ENCODE data around the gene GNAS-AS1.
"Not testable (repeated sequence)": the region's sequence is repeated elsewhere in the genome, so short reads cannot be mapped to it uniquely, and the experiment has no call there.

GNAS-AS1 gene

DNA sequence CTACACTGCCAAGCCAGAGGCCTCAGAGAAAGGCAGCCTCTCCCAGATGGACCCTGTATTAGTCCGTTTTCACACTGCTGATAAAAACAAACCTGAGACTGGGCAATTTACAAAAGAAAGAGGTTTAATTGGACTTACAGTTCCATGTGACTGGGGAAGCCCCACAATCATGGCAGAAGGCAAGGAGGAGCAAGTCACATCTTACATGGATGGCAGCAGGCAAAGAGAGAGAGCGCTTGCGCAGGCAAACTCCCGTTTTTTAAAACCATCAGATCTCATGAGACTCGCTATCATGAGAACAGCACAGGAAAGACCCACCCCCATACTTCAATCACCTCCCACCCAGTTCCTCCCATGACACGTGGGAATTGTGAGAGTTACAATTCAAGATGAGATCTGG lies 30.2 kb downstream of the GNAS-AS1 start:
- not testable (repeated sequence) for H3K27ac Mint-ChIP-seq, H3K4me3 Mint-ChIP-seq
- peaks cover 21% of the 10 kb centered on the region for H3K36me3 Mint-ChIP-seq (ENCODE audit: low read depth)
- peaks cover 22% of the 10 kb centered on the region for H3K27me3 Mint-ChIP-seq
- H3K9me3 Mint-ChIP-seq = peaks cover 12% of the 10 kb centered on the region
- H3K4me1 Mint-ChIP-seq (ENCODE audit: low read depth) = peaks cover 15% of the 10 kb centered on the region

GRCh38 chr20:58819921-58820320 lies 30.8 kb downstream of the GNAS-AS1 start:
- peaks cover 21% of the 10 kb centered on the region for H3K36me3 Mint-ChIP-seq (ENCODE audit: low read depth)
- H3K27ac Mint-ChIP-seq = no peak overlapping the region
- peaks cover 15% of the 10 kb centered on the region for H3K4me1 Mint-ChIP-seq (ENCODE audit: low read depth)
- peaks cover 28% of the 10 kb centered on the region for H3K27me3 Mint-ChIP-seq
- H3K9me3 Mint-ChIP-seq = peaks cover 12% of the 10 kb centered on the region
- H3K4me3 Mint-ChIP-seq = no peak overlapping the region

GRCh38 chr20:58818586-58819285 lies 32.0 kb downstream of the GNAS-AS1 start:
- H3K27me3 Mint-ChIP-seq = peaks cover 38% of the 10 kb centered on the region
- peaks cover 12% of the 10 kb centered on the region for H3K9me3 Mint-ChIP-seq
- peak overlapping the region; percentile 21 for H3K27ac Mint-ChIP-seq
- peaks cover 21% of the 10 kb centered on the region for H3K36me3 Mint-ChIP-seq (ENCODE audit: low read depth)
- peaks cover 15% of the 10 kb centered on the region for H3K4me1 Mint-ChIP-seq (ENCODE audit: low read depth)
- H3K4me3 Mint-ChIP-seq = no peak overlapping the region

DNA sequence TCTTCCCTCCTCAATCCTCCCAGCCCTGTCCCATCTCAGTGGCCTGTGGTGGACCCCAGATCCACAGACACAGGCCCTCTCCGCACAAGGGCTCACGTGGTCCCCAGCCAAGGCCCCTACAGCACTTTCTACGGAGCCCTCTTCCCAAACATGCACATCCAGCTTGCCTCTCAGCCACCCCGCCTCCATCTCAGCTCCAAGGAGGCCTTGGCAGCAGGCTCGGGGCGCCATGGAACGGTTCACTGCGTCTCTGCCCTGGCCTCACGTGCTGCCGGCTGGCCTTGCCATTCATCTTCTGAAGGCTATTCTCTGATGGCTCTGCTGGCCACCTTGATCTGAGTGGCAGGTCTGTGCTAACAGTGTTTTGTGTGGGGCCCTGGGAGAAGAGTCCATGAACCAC lies 33.0 kb downstream of the GNAS-AS1 start:
- Mint-ChIP-seq H3K36me3 (ENCODE audit: low read depth) (peaks cover 21% of the 10 kb centered on the region), H3K27me3 (peaks cover 48% of the 10 kb centered on the region), H3K9me3 (peaks cover 12% of the 10 kb centered on the region), H3K4me1 (ENCODE audit: low read depth) (peaks cover 15% of the 10 kb centered on the region), H3K4me3 (no peak overlapping the region), H3K27ac (no peak overlapping the region)

DNA sequence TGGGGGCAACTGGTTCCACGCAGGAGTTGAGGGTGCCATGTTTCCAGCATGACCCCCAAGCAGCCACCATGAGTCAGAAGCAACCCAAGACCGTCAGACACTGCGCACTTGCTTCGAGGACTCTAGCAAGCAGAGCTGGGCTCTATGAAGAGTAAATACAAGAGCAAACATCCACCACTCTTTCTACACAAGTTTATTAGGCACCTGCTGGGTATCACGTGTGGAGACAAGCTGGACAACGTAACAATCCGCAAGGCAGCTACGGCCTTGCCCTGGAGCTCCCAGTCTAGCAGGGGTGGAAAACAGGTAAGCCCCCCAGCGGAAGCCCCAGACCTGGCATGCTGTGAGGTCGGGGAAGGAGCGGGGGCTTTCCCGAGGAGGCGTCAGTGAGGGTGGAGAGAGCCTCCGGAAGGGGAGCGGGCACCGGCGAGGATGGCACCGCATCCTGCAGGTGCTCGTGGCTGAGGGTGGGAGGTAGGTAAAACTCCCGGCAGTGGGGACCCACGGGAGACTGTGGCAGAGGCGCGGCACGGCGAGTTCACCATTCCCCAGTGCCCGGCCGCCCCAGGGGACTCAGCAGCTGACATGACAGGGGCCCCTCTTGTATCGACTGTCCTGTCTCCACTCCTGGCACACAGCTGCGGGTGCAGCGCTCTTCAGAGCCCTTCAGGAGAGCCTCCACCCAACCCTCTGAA lies 33.6 kb downstream of the GNAS-AS1 start:
- Mint-ChIP-seq H3K9me3 (peaks cover 12% of the 10 kb centered on the region), H3K4me1 (ENCODE audit: low read depth) (peaks cover 15% of the 10 kb centered on the region), H3K36me3 (ENCODE audit: low read depth) (peaks cover 21% of the 10 kb centered on the region), H3K27ac (no peak overlapping the region), H3K4me3 (no peak overlapping the region), H3K27me3 (peaks cover 53% of the 10 kb centered on the region)

DNA sequence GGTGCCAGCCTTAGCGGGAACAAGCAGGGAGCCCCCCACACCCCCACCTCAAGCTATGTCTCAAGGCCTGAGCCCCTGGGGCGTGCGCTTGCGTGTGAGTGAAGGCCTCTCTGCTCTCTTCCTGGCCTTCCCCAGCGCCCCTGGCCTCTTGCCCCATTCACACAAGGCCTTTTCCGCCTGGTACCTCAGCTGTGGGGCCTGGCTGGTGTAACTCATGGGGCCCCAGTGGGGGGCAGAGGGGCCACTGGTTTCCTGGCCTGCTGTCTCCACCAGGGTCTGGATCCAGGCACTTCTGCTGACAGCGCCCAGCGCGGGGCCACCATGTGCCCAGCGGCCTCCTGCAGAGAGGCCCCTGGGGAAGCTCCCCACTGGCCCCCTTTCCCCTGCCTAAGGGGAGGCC lies 34.7 kb downstream of the GNAS-AS1 start:
- no peak overlapping the region for H3K4me3 Mint-ChIP-seq
- peaks cover 16% of the 10 kb centered on the region for H3K36me3 Mint-ChIP-seq (ENCODE audit: low read depth)
- H3K9me3 Mint-ChIP-seq = peaks cover 8% of the 10 kb centered on the region
- H3K4me1 Mint-ChIP-seq (ENCODE audit: low read depth) = peaks cover 23% of the 10 kb centered on the region
- no peak overlapping the region for H3K27ac Mint-ChIP-seq
- peaks cover 59% of the 10 kb centered on the region for H3K27me3 Mint-ChIP-seq

- Mint-ChIP-seq H3K4me1 (ENCODE audit: low read depth) (peaks cover 29% of the 10 kb centered on the region), H3K4me3 (no peak overlapping the region), H3K9me3 (peaks cover 2% of the 10 kb centered on the region), H3K27me3 (peaks cover 54% of the 10 kb centered on the region), H3K36me3 (ENCODE audit: low read depth) (peaks cover 10% of the 10 kb centered on the region), H3K27ac (no peak overlapping the region)
Observed at GRCh38 chr20:58815448-58815847, 35.3 kb downstream of the GNAS-AS1 start.

DNA sequence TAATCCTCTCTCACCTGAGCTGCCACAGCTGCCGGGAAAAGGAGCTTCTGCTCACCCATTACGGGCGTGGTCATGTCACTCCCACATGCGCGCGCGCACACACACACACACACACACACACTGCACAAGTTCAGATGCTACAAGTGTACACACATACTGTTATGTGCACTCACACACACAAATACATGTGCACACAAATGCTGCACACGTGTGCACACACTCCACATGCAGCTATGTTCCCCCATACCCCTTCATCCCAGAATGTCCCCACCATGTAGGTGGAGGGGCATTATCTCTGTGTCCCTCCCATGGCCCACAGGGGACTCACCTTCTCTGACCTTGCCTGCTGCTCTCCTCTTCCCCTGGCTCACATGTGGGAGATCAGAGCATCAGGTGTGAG lies 37.3 kb downstream of the GNAS-AS1 start:
- Mint-ChIP-seq H3K27ac (no peak overlapping the region), H3K4me1 (ENCODE audit: low read depth) (peaks cover 30% of the 10 kb centered on the region)

GRCh38 chr20:58811334-58811733 lies 39.4 kb downstream of the GNAS-AS1 start:
- Mint-ChIP-seq H3K36me3 (ENCODE audit: low read depth) (no peaks in the 10 kb centered on the region), H3K27me3 (peaks cover 72% of the 10 kb centered on the region), H3K4me1 (ENCODE audit: low read depth) (peaks cover 27% of the 10 kb centered on the region), H3K27ac (no peak overlapping the region), H3K4me3 (no peak overlapping the region), H3K9me3 (no peaks in the 10 kb centered on the region)

More for the DNA sequence above, 37.3 kb downstream of the GNAS-AS1 start:
- H3K9me3 Mint-ChIP-seq = no peaks in the 10 kb centered on the region
- no peak overlapping the region for H3K4me3 Mint-ChIP-seq
- H3K27me3 Mint-ChIP-seq = peaks cover 67% of the 10 kb centered on the region
- no peaks in the 10 kb centered on the region for H3K36me3 Mint-ChIP-seq (ENCODE audit: low read depth)

DNA sequence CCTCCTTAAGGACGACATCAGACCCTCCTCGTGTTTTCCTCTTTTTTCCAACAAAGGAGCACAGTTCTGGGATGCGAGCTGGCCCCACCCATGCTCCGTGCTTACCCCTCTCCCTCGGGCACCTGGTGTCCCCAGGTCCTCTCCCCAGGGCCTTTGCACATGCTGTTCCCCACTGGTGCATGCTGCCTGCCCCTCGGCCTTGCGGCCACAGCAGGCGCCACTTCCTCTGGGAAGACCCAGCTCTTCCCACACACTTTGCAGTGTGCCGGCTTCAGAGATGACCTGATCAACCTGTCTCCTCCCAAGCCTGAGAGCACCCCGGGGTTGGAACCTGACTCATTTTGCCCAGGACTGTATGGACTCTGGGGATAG lies 39.8 kb downstream of the GNAS-AS1 start:
- no peaks in the 10 kb centered on the region for H3K9me3 Mint-ChIP-seq
- H3K27ac Mint-ChIP-seq = no peak overlapping the region
- H3K4me3 Mint-ChIP-seq = no peak overlapping the region
- H3K27me3 Mint-ChIP-seq = peaks cover 75% of the 10 kb centered on the region
- H3K4me1 Mint-ChIP-seq (ENCODE audit: low read depth) = peaks cover 27% of the 10 kb centered on the region
- no peaks in the 10 kb centered on the region for H3K36me3 Mint-ChIP-seq (ENCODE audit: low read depth)

GRCh38 chr20:58810116-58810878 lies 40.4 kb downstream of the GNAS-AS1 start:
- Mint-ChIP-seq H3K9me3 (no peaks in the 10 kb centered on the region), H3K36me3 (ENCODE audit: low read depth) (no peaks in the 10 kb centered on the region), H3K4me1 (ENCODE audit: low read depth) (peaks cover 27% of the 10 kb centered on the region), H3K27me3 (peaks cover 75% of the 10 kb centered on the region), H3K27ac (peak overlapping the region; percentile 74), H3K4me3 (no peak overlapping the region)

DNA sequence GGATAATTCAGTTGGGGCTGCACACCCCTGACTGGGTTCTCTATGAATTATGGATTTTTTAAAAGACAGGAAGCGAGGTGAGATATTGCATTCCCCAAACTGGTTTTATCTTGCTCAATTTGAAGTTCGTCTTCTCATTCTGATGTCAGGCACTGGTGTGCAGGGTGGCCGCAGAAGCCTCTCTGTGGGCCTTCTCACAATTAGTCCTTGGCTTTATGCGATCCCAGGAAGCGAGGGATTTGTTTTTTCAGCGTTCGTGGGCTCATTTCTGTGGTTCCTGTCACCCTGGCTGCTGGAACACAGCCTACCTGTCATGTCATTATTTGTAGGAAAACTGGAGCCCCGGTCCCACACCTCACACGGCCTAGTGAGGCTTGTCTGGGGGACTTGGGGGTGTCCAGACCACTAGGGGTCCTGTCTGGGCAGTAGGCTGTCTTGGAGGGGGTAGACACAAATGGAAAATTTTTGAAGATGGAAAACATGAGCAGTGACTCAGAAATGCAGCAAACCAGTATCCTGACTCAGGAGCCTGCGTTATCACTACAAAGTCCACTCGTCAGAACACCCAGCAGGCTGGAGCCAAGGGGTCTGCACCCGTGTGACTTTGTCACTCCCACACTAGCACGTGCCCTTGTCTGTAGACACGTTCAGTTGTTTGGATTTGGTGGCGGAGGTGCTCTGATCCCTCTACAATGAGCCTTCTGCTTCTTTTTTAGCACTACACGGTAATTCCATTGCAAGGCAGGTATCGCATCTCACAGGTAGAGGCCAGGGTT lies 42.2 kb downstream of the GNAS-AS1 start:
- H3K27me3 Mint-ChIP-seq = peaks cover 71% of the 10 kb centered on the region
- no peak overlapping the region for H3K4me3 Mint-ChIP-seq
- H3K4me1 Mint-ChIP-seq (ENCODE audit: low read depth) = peaks cover 27% of the 10 kb centered on the region
- H3K9me3 Mint-ChIP-seq = no peaks in the 10 kb centered on the region
- no peak overlapping the region for H3K27ac Mint-ChIP-seq
- no peaks in the 10 kb centered on the region for H3K36me3 Mint-ChIP-seq (ENCODE audit: low read depth)

DNA sequence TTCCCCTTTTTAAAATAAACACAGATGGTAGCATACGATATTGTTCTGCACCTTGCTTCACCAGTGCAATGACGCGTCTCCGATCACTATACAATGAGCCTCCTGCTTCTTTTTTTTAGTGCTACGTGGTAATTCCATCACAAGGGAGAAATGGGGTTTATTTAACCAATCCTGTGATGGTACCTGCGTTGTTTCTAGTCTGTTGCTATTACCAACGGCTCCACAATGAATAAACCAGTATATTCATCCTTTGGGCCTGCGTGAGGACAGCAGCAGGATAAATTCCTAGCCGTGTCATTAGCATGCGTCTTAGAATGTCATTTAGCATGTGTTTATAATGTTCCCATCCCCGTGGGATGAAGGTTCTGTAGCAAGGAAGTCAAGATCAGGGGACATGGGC lies 42.9 kb downstream of the GNAS-AS1 start:
- H3K27ac Mint-ChIP-seq = no peak overlapping the region
- no peaks in the 10 kb centered on the region for H3K36me3 Mint-ChIP-seq (ENCODE audit: low read depth)
- H3K9me3 Mint-ChIP-seq = no peaks in the 10 kb centered on the region
- H3K4me3 Mint-ChIP-seq = no peak overlapping the region
- H3K27me3 Mint-ChIP-seq = peaks cover 71% of the 10 kb centered on the region
- H3K4me1 Mint-ChIP-seq (ENCODE audit: low read depth) = peaks cover 27% of the 10 kb centered on the region

DNA sequence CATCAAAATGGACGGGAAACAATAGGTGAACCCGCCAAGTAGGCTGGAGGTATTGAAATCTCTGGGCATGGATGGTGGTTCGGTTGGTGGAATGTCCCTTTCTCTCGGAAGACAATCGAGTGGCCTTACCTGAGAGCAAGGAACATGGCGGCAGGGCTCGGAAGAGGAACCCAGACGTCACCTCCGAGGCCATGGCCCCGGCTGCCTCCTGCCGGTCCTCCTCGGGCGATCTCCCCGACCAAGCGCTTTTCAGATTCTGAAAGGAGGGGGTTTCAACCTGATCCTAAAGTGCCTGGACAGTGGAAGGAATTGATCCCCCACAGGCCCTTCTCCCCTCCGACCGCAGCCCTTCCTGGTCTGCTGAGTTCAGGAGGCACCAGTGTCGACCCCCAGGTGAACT lies 47.2 kb downstream of the GNAS-AS1 start:
- no peak overlapping the region for H3K4me3 Mint-ChIP-seq
- peaks cover 55% of the 10 kb centered on the region for H3K27me3 Mint-ChIP-seq

More for the DNA sequence above, 47.2 kb downstream of the GNAS-AS1 start:
- Mint-ChIP-seq H3K27ac (no peak overlapping the region), H3K4me1 (ENCODE audit: low read depth) (no peaks in the 10 kb centered on the region), H3K9me3 (no peaks in the 10 kb centered on the region), H3K36me3 (ENCODE audit: low read depth) (no peaks in the 10 kb centered on the region)

Data from stimulated activated naive CD8-positive, alpha-beta T cell treated with anti-CD3 and anti-CD28 coated beads, Interleukin-15, Interleukin-2, amounts not matched to agents 100 ng/mL and 50 ng/mL, for 24 hours (primary cell).